BLaER1 treated with 17β-estradiol and CSF1 and Interleukin-3, amounts not matched to agents 10 nM and 100 nM (cell line): ENCODE results near the gene DNAJC15.

ENCODE experiments used
- H3K27ac ChIP-seq, 11 experiments: shearing (Covaris generic); formaldehyde crosslinking; 2 replicates each; pipeline ENCODE4 v1.8.1; 2022
- H3K27me3 ChIP-seq, 11 experiments: shearing (Covaris generic); formaldehyde crosslinking; 2 replicates each; pipeline ENCODE4 v1.8.1; 2022
- H3K36me3 ChIP-seq, 11 experiments: shearing (Covaris generic); formaldehyde crosslinking; 2 replicates each; pipeline ENCODE4 v1.8.1; 2022
- H3K4me1 ChIP-seq, 10 experiments: shearing (Covaris generic); formaldehyde crosslinking; 2 replicates each; pipeline ENCODE4 v1.8.1; 2022
- H3K4me2 ChIP-seq, 11 experiments: shearing (Covaris generic); formaldehyde crosslinking; 2 replicates each; pipeline ENCODE4 v1.8.1; 2022
- H3K4me3 ChIP-seq, 10 experiments: shearing (Covaris generic); formaldehyde crosslinking; 2 replicates each; pipeline ENCODE4 v1.8.1; 2022
- H3K9ac ChIP-seq, 11 experiments: shearing (Covaris generic); formaldehyde crosslinking; 2 replicates each; pipeline ENCODE4 v1.8.1; 2022
- H3K9me3 ChIP-seq, 11 experiments: shearing (Covaris generic); formaldehyde crosslinking; replicated peaks in 1 of 11; 2 replicates each; pipeline ENCODE4 v1.8.1; 2022
- H4K20me1 ChIP-seq, 11 experiments: shearing (Covaris generic); formaldehyde crosslinking; 2 replicates each; pipeline ENCODE4 v1.8.1; 2022
- Cebpa-rat ChIP-seq, 11 experiments: shearing (Covaris generic); IDR thresholded peaks; 2 replicates each; pipeline ENCODE4 v1.8.1; 2022

The DNAJC15 gene

DNA sequence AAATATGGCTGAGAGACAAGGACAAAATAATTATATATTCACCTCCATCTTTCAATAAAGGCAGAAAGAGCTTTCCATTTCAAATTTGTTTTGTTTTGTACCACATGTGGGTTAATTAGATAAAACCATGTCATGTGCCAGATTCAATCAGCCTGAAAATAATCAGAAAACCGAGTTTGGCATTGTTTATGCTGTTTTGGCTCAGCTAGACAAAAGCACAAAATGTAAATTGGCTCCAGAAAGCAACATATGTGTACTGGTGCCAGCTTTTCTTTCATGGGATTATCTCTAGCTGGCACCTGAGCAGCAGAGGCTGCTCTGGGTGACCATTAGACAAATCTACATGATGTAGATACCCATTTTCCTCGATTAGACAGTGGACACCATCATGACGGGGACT, 9.2 kb upstream of the DNAJC15 start:
- no peaks in the 10 kb centered on the region for H3K36me3 ChIP-seq
- no peaks in the 10 kb centered on the region for H4K20me1 ChIP-seq
- H3K9ac ChIP-seq: no peak overlapping the region
- no peak for TF ChIP-seq Cebpa-rat (IDR thresholded peaks at IDR 0.05)
- H3K27me3 ChIP-seq: no peaks in the 10 kb centered on the region
- no peak overlapping the region for H3K4me2 ChIP-seq
- H3K27ac ChIP-seq: no peak overlapping the region
- H3K9me3 ChIP-seq: no peaks in the 10 kb centered on the region
- no peaks in the 10 kb centered on the region for H3K4me1 ChIP-seq
- no peak overlapping the region for H3K4me3 ChIP-seq

DNA sequence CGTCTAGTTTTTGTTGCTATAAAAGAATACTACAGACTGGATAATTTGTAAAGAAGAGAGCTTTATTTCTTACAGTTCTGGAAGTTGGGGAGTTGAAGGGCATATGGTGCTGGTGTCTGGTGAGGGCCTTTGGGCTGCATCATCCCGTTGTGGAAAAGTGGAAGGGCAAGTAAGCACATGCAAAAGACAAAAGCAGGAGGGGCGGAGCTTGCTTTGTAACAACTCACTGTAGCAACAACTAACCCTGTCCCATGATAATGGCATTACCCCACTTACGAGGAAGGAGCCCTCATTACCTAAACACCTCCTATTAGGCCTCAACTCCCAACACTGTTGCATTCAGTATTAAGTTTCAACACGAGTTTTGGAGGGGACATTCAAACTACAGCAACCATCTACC, 7.2 kb upstream of the DNAJC15 start:
- Histone ChIP-seq H3K4me1 (no peaks in the 10 kb centered on the region), H3K9ac (no peak overlapping the region), H3K27me3 (no peaks in the 10 kb centered on the region), H4K20me1 (no peaks in the 10 kb centered on the region), H3K27ac (no peak overlapping the region), H3K4me2 (no peak overlapping the region), H3K4me3 (no peak overlapping the region), H3K36me3 (no peaks in the 10 kb centered on the region), H3K9me3 (no peaks in the 10 kb centered on the region)
- no peak for TF ChIP-seq Cebpa-rat (IDR thresholded peaks at IDR 0.05)

GRCh38 chr13:43019811-43020210, 3.6 kb upstream of the DNAJC15 start:
- Histone ChIP-seq H3K36me3 (no peaks in the 10 kb centered on the region), H3K27me3 (peaks cover 7 to 15% (median 10%) of the 10 kb centered on the region in 11 experiments; a peak in 18 of 22 replicates), H4K20me1 (no peaks in the 10 kb centered on the region), H3K9ac (no peak overlapping the region), H3K4me1 (no peaks in the 10 kb centered on the region), H3K27ac (no peak overlapping the region), H3K9me3 (peaks cover 4 to 21% (median 14%) of the 10 kb centered on the region in 11 experiments; a peak in 19 of 22 replicates), H3K4me3 (no peak overlapping the region), H3K4me2 (no peak overlapping the region)
- TF ChIP-seq Cebpa-rat (IDR thresholded peaks at IDR 0.05): no peak

- Histone ChIP-seq H3K9ac (no peak overlapping the region), H4K20me1 (no peaks in the 10 kb centered on the region), H3K27me3 (peaks cover 7 to 15% (median 10%) of the 10 kb centered on the region in 11 experiments; a peak in 18 of 22 replicates), H3K4me3 (no peak overlapping the region), H3K36me3 (no peaks in the 10 kb centered on the region), H3K4me1 (no peaks in the 10 kb centered on the region), H3K27ac (no peak overlapping the region), H3K9me3 (peaks cover 4 to 21% (median 14%) of the 10 kb centered on the region in 11 experiments; a peak in 19 of 22 replicates), H3K4me2 (no peak overlapping the region)
- no peak for TF ChIP-seq Cebpa-rat (IDR thresholded peaks at IDR 0.05)
Measured at GRCh38 chr13:43020794-43021193, 2.6 kb upstream of the DNAJC15 start.

DNA sequence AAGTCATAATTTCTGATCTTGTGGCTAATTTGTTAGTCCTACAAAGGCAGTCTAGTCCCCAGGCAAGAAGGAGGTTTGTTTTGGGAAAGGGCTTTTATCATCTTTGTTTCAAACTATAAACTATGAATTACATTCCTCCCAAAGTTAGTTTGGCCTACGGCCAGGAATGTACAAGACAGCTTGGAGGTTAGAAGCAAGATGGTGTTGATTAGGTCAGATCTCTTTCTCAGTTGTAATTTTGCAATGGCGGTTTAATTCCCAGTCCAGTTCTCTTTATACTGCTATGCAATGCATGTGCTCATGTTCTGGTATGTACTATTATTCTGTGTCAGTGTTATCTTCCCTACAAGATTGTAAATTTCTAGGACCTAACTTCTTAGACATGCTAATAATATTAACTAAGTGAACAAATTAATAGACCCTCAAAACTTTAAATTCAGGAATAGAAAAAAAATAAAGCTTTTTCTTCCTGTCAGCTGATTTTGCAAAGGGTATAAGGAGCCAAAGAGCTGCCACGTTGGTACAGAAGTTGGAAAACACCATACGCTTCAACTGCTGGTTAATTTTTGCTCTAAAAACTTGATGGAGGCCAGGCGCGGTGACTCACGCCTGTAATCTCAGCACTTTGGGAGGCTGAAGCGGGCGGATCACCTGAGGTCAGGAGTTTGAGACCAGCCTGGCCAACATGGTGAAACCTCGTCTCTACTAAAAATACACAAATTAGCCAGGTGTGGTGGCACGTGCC, 1.3 kb upstream of the DNAJC15 start:
- no peaks in the 10 kb centered on the region for H3K4me1 ChIP-seq
- no peak overlapping the region for H3K4me2 ChIP-seq
- no peak overlapping the region for H3K9ac ChIP-seq
- H3K9me3 ChIP-seq: peaks cover 4 to 21% (median 14%) of the 10 kb centered on the region in 11 experiments; a peak in 19 of 22 replicates
- no peaks in the 10 kb centered on the region for H3K36me3 ChIP-seq
- H3K27me3 ChIP-seq: peaks cover 7 to 15% (median 10%) of the 10 kb centered on the region in 11 experiments; a peak in 18 of 22 replicates
- no peaks in the 10 kb centered on the region for H4K20me1 ChIP-seq
- H3K4me3 ChIP-seq: no peak overlapping the region
- no peak for TF ChIP-seq Cebpa-rat (IDR thresholded peaks at IDR 0.05)
- H3K27ac ChIP-seq: no peak overlapping the region

GRCh38 chr13:43022934-43023288, 475 bp upstream of the DNAJC15 start:
- peak overlapping the region in 2 of 11 experiments; percentile 33 to 41; a peak in 2 of 22 replicates for H3K4me2 ChIP-seq
- no peak for TF ChIP-seq Cebpa-rat (IDR thresholded peaks at IDR 0.05)
- no peak overlapping the region for H3K27ac ChIP-seq
- H3K4me1 ChIP-seq: no peaks in the 10 kb centered on the region
- H3K9me3 ChIP-seq: peaks cover 4 to 21% (median 14%) of the 10 kb centered on the region in 11 experiments; a peak in 19 of 22 replicates
- no peak overlapping the region for H3K9ac ChIP-seq
- H3K27me3 ChIP-seq: peaks cover 7 to 15% (median 10%) of the 10 kb centered on the region in 11 experiments; a peak in 18 of 22 replicates
- no peak overlapping the region; a peak in 2 of 20 replicates for H3K4me3 ChIP-seq
- no peaks in the 10 kb centered on the region for H4K20me1 ChIP-seq
- H3K36me3 ChIP-seq: no peaks in the 10 kb centered on the region

- Histone ChIP-seq H3K9ac (no peak overlapping the region), H3K27me3 (peaks cover 7 to 15% (median 10%) of the 10 kb centered on the region in 11 experiments; a peak in 18 of 22 replicates), H3K9me3 (peaks cover 4 to 21% (median 14%) of the 10 kb centered on the region in 11 experiments; a peak in 19 of 22 replicates), H3K36me3 (no peaks in the 10 kb centered on the region), H3K4me1 (no peaks in the 10 kb centered on the region), H4K20me1 (no peaks in the 10 kb centered on the region), H3K27ac (no peak overlapping the region), H3K4me2 (no peak overlapping the region), H3K4me3 (no peak overlapping the region)
- TF ChIP-seq Cebpa-rat (IDR thresholded peaks at IDR 0.05): no peak
Measured at GRCh38 chr13:43026262-43026661, 2.9 kb downstream of the DNAJC15 start.

DNA sequence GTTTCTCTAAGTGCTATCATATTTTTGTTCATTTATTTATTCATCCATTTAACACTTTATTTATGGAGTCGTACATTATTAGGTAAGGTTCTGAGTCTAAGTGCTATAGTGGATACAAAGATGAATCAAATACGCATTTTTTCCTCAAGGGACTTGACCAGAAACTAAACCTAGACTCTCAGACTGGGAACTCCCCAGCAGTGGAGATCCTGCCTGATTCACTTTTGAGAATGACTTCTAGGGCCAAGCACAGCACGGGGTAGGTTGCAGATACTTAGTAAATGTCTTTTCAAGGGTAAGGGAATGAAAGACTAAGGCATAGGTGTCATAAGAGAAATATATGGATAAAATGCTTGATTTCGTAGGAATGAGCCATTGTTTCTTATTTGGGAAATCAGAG, 7.2 kb downstream of the DNAJC15 start:
- Histone ChIP-seq H3K4me1 (no peaks in the 10 kb centered on the region), H3K27me3 (no peaks in the 10 kb centered on the region), H3K4me2 (no peak overlapping the region), H3K27ac (no peak overlapping the region), H3K9ac (no peak overlapping the region), H3K4me3 (no peak overlapping the region), H3K9me3 (peaks cover 0 to 7% (median 0%) of the 10 kb centered on the region in 11 experiments; a peak in 2 of 22 replicates), H3K36me3 (no peaks in the 10 kb centered on the region), H4K20me1 (no peaks in the 10 kb centered on the region)
- no peak for TF ChIP-seq Cebpa-rat (IDR thresholded peaks at IDR 0.05)

DNA sequence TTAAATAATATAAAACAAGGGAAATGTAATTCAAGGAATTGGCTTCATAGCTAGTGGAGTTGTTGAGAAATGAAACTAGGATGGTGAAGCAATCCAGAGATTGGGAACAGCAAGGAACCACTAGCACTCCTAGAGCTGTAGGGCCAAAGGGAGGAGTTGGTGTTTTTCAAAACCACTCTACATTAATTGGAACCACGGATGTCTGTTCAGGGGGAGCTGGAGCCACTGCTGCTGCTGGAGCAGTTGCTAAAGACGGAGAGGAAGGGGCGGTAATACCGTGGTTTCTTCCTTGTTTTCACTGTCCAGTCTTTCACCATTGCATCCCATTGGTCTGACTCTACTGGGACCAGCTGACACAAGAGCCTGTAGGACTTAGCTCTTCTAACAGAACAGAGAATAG, 8.5 kb downstream of the DNAJC15 start:
- H3K9me3 ChIP-seq: peaks cover 0 to 7% (median 0%) of the 10 kb centered on the region in 11 experiments; a peak in 3 of 22 replicates

DNA sequence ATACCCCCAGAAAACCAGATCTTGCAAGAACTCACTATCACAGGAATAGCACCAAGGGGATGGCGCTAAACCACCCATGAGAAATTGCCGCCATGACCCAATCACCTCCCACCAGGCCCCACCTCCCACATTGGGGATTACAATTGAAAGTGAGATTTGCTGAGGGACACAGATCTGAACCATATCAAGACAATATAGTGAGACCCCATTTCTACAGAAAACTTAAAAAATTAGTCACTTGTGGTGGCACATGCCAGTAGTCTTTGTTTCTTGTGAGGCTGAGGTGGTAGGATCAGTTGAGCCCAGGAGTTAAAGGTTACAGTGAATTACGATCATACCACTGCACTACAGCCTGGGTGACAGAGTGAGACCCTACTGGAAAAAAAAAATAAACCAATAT, 9.7 kb downstream of the DNAJC15 start:
- Histone ChIP-seq H3K27ac (no peak overlapping the region), H3K36me3 (no peaks in the 10 kb centered on the region), H3K9ac (no peak overlapping the region), H4K20me1 (no peaks in the 10 kb centered on the region), H3K27me3 (no peaks in the 10 kb centered on the region), H3K4me2 (no peak overlapping the region), H3K4me1 (no peaks in the 10 kb centered on the region), H3K4me3 (no peak overlapping the region), H3K9me3 (peaks cover 0 to 7% (median 0%) of the 10 kb centered on the region in 11 experiments; a peak in 3 of 22 replicates)
- TF ChIP-seq Cebpa-rat (IDR thresholded peaks at IDR 0.05): no peak

More for the DNA sequence above, 8.5 kb downstream of the DNAJC15 start:
- Histone ChIP-seq H4K20me1 (no peaks in the 10 kb centered on the region), H3K27me3 (no peaks in the 10 kb centered on the region), H3K9ac (no peak overlapping the region), H3K4me3 (no peak overlapping the region), H3K4me2 (no peak overlapping the region), H3K4me1 (no peaks in the 10 kb centered on the region), H3K36me3 (no peaks in the 10 kb centered on the region), H3K27ac (no peak overlapping the region)
- no peak for TF ChIP-seq Cebpa-rat (IDR thresholded peaks at IDR 0.05)
